ENCODE measurements around the gene BMP5. TPM values are rescaled to one million over a fixed set of nuclear protein-coding genes. Genes with fewer than 3 reads are reported as not detected.
A peak's percentile ranks its signal among the peaks of the same experiment; 100 is the strongest.

Gene BMP5
- total RNA-seq = 13.3 TPM
- long read RNA-seq, partial matches to known transcripts = 1 of 6 reads
- long read RNA-seq, other reads (novel, unspliced or antisense) = 1 of 6 reads

GRCh38 chr6:55875400-55875799 is at the start of gene BMP5:
Gene BMP5 (minus strand): TSS chr6:55875590. CDS start chr6:55874865, 725 bp downstream.
- ATAC-seq = no peak
- peak within 1 kb of the TSS; percentile 12 for H3K27ac ChIP-seq
- no peaks in the 10 kb centered on the region for H3K4me1 ChIP-seq
- H3K36me3 ChIP-seq = no peaks in the 10 kb centered on the region
- intact Hi-C loops (cut with DNase I) = no loop called here
- DNase-seq = no peak
- H3K9me3 ChIP-seq = no peaks in the 10 kb centered on the region
- peak within 1 kb of the TSS; percentile 37 for H3K4me3 ChIP-seq
- TF ChIP-seq CTCF (IDR thresholded peaks at IDR 0.05) = no peak
- H3K27me3 ChIP-seq (ENCODE audit: low read depth) = no peaks in the 10 kb centered on the region

- H3K27ac ChIP-seq = no peak overlapping the region
- intact Hi-C loops (cut with DNase I) = no loop called here
- H3K9me3 ChIP-seq = no peaks in the 10 kb centered on the region
- no peak for ATAC-seq
- H3K4me1 ChIP-seq = no peaks in the 10 kb centered on the region
- DNase-seq = no peak
- H3K36me3 ChIP-seq = no peaks in the 10 kb centered on the region
- no peak for TF ChIP-seq CTCF (IDR thresholded peaks at IDR 0.05)
- no peaks in the 10 kb centered on the region for H3K27me3 ChIP-seq (ENCODE audit: low read depth)
- no peak overlapping the region for H3K4me3 ChIP-seq
Observed at GRCh38 chr6:55922406-55922805, 47.0 kb upstream of the BMP5 start.

- intact Hi-C loops (cut with DNase I) = no loop called here
- TF ChIP-seq CTCF (IDR thresholded peaks at IDR 0.05) = no peak
- no peaks in the 10 kb centered on the region for H3K4me1 ChIP-seq
- no peak overlapping the region for H3K4me3 ChIP-seq
- H3K9me3 ChIP-seq = no peaks in the 10 kb centered on the region
- DNase-seq (no peak), ATAC-seq (no peak)
- H3K36me3 ChIP-seq = no peaks in the 10 kb centered on the region
- no peak overlapping the region for H3K27ac ChIP-seq
- no peaks in the 10 kb centered on the region for H3K27me3 ChIP-seq (ENCODE audit: low read depth)
Observed at GRCh38 chr6:55919716-55920308, 44.4 kb upstream of the BMP5 start.

GRCh38 chr6:55918639-55919038 is 43.2 kb upstream of the BMP5 start:
- intact Hi-C loops (cut with DNase I) = no loop called here
- Histone ChIP-seq H3K4me3 (no peak overlapping the region), H3K27ac (no peak overlapping the region), H3K27me3 (ENCODE audit: low read depth) (no peaks in the 10 kb centered on the region), H3K36me3 (no peaks in the 10 kb centered on the region), H3K9me3 (no peaks in the 10 kb centered on the region), H3K4me1 (no peaks in the 10 kb centered on the region)
- no peak for TF ChIP-seq CTCF (IDR thresholded peaks at IDR 0.05)
- ATAC-seq (no peak), DNase-seq (no peak)

- DNase-seq (no peak), ATAC-seq (no peak)
- Histone ChIP-seq H3K4me3 (no peak overlapping the region), H3K9me3 (no peaks in the 10 kb centered on the region), H3K27me3 (ENCODE audit: low read depth) (no peaks in the 10 kb centered on the region), H3K4me1 (no peaks in the 10 kb centered on the region), H3K27ac (no peak overlapping the region), H3K36me3 (no peaks in the 10 kb centered on the region)
- TF ChIP-seq CTCF (IDR thresholded peaks at IDR 0.05) = no peak
- intact Hi-C loops (cut with DNase I) = no loop called here
Observed at GRCh38 chr6:55917751-55918415, 42.5 kb upstream of the BMP5 start.

Measured in lower lobe of right lung (tissue), 2 donors.